Measurements from ENCODE around the gene ANTXRL. TPM values are rescaled to one million over a fixed set of nuclear protein-coding genes. Genes with fewer than 3 reads are reported as not detected.
"Not testable (repeated sequence)": the region's sequence is repeated elsewhere in the genome, so short reads cannot be mapped to it uniquely, and the experiment has no call there.

ANTXRL gene
- total RNA-seq, 4 donors from 2014 or later = not detected

GRCh38 chr10:46257099-46257498 is 29.7 kb upstream of the ANTXRL start:
- no peaks in the 10 kb centered on the region for H3K27me3 ChIP-seq
- no peaks in the 10 kb centered on the region for H3K36me3 ChIP-seq
- H3K27ac ChIP-seq = no peak overlapping the region
- no peak overlapping the region for H3K4me3 ChIP-seq
- DNase-seq (ENCODE audit: low spot score in 2 of 2) = no peak
- no peaks in the 10 kb centered on the region for H3K9me3 ChIP-seq
- WGBS, 2 donors = 78 to 81% methylated on average over 4 of the region's 4 CpGs
- TF ChIP-seq POLR2A (IDR thresholded peaks at IDR 0.05) = no peak
- TF ChIP-seq CTCF (IDR thresholded peaks at IDR 0.05) = no peak
- TF ChIP-seq EP300 (IDR thresholded peaks at IDR 0.05) = no peak
- peaks cover 0 to 16% (median 3%) of the 10 kb centered on the region in 4 donors for H3K4me1 ChIP-seq

GRCh38 chr10:46262906-46263560 is 23.8 kb upstream of the ANTXRL start:
- H3K27me3 ChIP-seq; H3K4me1 ChIP-seq; H3K27ac ChIP-seq; DNase-seq (ENCODE audit: low spot score in 2 of 2); H3K36me3 ChIP-seq; H3K4me3 ChIP-seq; H3K9me3 ChIP-seq: not testable (repeated sequence)
- 82 to 88% methylated on average over 6 of the region's 6 CpGs for WGBS, 2 donors

GRCh38 chr10:46263831-46264268 is 22.9 kb upstream of the ANTXRL start:
- no peaks in the 10 kb centered on the region for H3K27me3 ChIP-seq
- H3K9me3 ChIP-seq = no peaks in the 10 kb centered on the region
- no peak for DNase-seq (ENCODE audit: low spot score in 2 of 2)
- H3K4me3 ChIP-seq = no peak overlapping the region
- TF ChIP-seq CTCF (IDR thresholded peaks at IDR 0.05) (no peak), POLR2A (IDR thresholded peaks at IDR 0.05) (no peak)
- H3K4me1 ChIP-seq = no peaks in the 10 kb centered on the region
- no peak overlapping the region for H3K27ac ChIP-seq
- no peaks in the 10 kb centered on the region for H3K36me3 ChIP-seq
- WGBS, 2 donors = 82 to 87% methylated on average over 4 to 6 of the region's 6 CpGs

- WGBS, 2 donors = 77 to 85% methylated on average over 5 of the region's 5 CpGs
- DNase-seq (ENCODE audit: low spot score in 2 of 2) = no peak
- Histone ChIP-seq H3K4me3 (no peak overlapping the region), H3K36me3 (no peaks in the 10 kb centered on the region), H3K27ac (no peak overlapping the region), H3K4me1 (no peaks in the 10 kb centered on the region), H3K27me3 (no peaks in the 10 kb centered on the region), H3K9me3 (no peaks in the 10 kb centered on the region)
- TF ChIP-seq POLR2A (IDR thresholded peaks at IDR 0.05) (no peak), EP300 (IDR thresholded peaks at IDR 0.05) (no peak), CTCF (IDR thresholded peaks at IDR 0.05) (no peak)
Measured at GRCh38 chr10:46264336-46264735, 22.5 kb upstream of the ANTXRL start.

GRCh38 chr10:46264737-46265368 is 21.9 kb upstream of the ANTXRL start:
- no peaks in the 10 kb centered on the region for H3K9me3 ChIP-seq
- WGBS, 2 donors = 88 to 90% methylated on average over 7 to 8 of the region's 8 CpGs
- no peaks in the 10 kb centered on the region for H3K27me3 ChIP-seq
- TF ChIP-seq EP300 (IDR thresholded peaks at IDR 0.05) (no peak), POLR2A (IDR thresholded peaks at IDR 0.05) (no peak), CTCF (IDR thresholded peaks at IDR 0.05) (no peak)
- no peaks in the 10 kb centered on the region for H3K36me3 ChIP-seq
- H3K4me3 ChIP-seq = no peak overlapping the region
- DNase-seq (ENCODE audit: low spot score in 2 of 2) = no peak
- H3K4me1 ChIP-seq = no peaks in the 10 kb centered on the region
- H3K27ac ChIP-seq = no peak overlapping the region

GRCh38 chr10:46265566-46266305 is 21.1 kb upstream of the ANTXRL start:
- 77 to 80% methylated on average over 5 to 6 of the region's 6 CpGs for WGBS, 2 donors
- not testable (repeated sequence) for H3K9me3 ChIP-seq; H3K4me1 ChIP-seq; H3K36me3 ChIP-seq; H3K27me3 ChIP-seq; DNase-seq (ENCODE audit: low spot score in 2 of 2); H3K27ac ChIP-seq; H3K4me3 ChIP-seq

Measured in tibial nerve (tissue), 4 donors.